Gastrocnemius medialis (tissue), 4 donors: ENCODE measurements around the gene SNORC.

Experiments used
- POLR2A ChIP-seq, 2 donors: fragments of 450-650 bp; IDR thresholded peaks; one replicate each; pipeline ENCODE4 v1.6.1; 2017; ENCODE audit warnings: antibody characterized with exemption in 2 of 2, mild to moderate bottlenecking in 2 of 2, moderate library complexity in 2 of 2
- TF ChIP-seq, protein P1 (sequence below), 5 experiments: fragments of 450-650 bp in 3 of 5; fragments of 200-600 bp in 2 of 5; sonication (generic) in 2 of 5; IDR thresholded peaks in 4 of 5; conservative IDR thresholded peaks in 1 of 5; 1 replicate in 4 of 5; 2 replicates in 1 of 5; pipeline ENCODE4 v1.5.1; 2016 to 2019; ENCODE audit warnings: antibody characterized with exemption in 5 of 5, mild to moderate bottlenecking in 3 of 5, moderate library complexity in 3 of 5

DNA sequence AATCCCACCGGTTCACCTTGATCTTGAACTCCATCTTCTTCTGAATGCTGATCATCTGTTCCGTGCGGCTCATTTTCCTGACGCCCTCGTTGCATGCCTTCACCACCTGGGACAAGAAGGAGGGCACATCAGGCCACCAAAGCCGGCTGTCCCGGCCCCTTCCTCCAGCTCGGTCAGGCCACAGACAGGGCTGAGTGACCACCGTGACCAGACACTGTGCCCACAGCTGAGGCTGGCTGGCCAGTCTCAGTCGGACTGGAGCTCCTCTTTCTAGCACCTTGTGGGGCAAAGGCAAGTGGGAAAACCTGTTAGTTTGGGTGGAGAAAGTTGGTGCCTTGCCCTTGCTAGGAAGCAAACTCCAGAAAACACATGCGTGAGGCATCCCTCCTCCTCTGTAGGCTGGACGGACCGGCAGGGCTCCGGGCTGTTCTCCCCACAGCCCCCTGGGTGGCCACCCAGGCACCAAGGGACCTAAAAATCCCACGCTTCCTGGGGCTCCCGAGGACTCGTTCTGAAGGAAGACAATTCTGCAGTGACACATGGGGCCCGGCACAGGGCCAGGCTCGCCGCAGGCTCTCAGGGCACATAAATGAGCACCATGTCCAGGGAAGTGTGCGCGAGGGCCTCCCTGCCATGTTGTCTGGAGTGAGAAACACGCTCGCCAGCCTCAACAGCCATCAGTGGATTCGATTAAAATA, 15.3 kb downstream of the SNORC start:
- TF ChIP-seq, protein P1, sequence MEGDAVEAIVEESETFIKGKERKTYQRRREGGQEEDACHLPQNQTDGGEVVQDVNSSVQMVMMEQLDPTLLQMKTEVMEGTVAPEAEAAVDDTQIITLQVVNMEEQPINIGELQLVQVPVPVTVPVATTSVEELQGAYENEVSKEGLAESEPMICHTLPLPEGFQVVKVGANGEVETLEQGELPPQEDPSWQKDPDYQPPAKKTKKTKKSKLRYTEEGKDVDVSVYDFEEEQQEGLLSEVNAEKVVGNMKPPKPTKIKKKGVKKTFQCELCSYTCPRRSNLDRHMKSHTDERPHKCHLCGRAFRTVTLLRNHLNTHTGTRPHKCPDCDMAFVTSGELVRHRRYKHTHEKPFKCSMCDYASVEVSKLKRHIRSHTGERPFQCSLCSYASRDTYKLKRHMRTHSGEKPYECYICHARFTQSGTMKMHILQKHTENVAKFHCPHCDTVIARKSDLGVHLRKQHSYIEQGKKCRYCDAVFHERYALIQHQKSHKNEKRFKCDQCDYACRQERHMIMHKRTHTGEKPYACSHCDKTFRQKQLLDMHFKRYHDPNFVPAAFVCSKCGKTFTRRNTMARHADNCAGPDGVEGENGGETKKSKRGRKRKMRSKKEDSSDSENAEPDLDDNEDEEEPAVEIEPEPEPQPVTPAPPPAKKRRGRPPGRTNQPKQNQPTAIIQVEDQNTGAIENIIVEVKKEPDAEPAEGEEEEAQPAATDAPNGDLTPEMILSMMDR (IDR thresholded peaks at IDR 0.05 in 4 of 5, conservative IDR thresholded peaks at IDR 0.05 in 1 of 5): no peak
- no peak for TF ChIP-seq POLR2A (IDR thresholded peaks at IDR 0.05)
